HUES6 (cell line): ENCODE measurements around the gene DGKI.
A peak's percentile ranks its signal among the peaks of the same experiment; 100 is the strongest.

Source experiments
- H3K27ac ChIP-seq: 2 replicates; pipeline ENCODE4 v1.7.0; 2013; ENCODE audit warnings: low read depth, mild to moderate bottlenecking, low read length, inconsistent platforms
- H3K27me3 ChIP-seq: 2 replicates; pipeline ENCODE4 v1.6.1; 2013; ENCODE audit warnings: low read length; ENCODE audit not compliant: control insufficient read depth, insufficient read depth
- H3K36me3 ChIP-seq: 2 replicates; pipeline ENCODE4 v1.6.1; 2013; ENCODE audit warnings: low read length; ENCODE audit not compliant: control insufficient read depth, insufficient read depth
- H3K4me1 ChIP-seq: 2 replicates; pipeline ENCODE4 v1.6.1; 2013; ENCODE audit warnings: low read length; ENCODE audit not compliant: control insufficient read depth, insufficient read depth
- H3K4me3 ChIP-seq: 2 replicates; pipeline ENCODE4 v1.5.1; 2013; ENCODE audit warnings: low read depth, low read length
- H3K9ac ChIP-seq: one replicate; pipeline ENCODE4 v1.6.1; 2013; ENCODE audit warnings: mild to moderate bottlenecking, low read length
- H3K9me3 ChIP-seq: 2 replicates; pipeline ENCODE4 v1.6.1; 2013; ENCODE audit warnings: low read depth, low read length; ENCODE audit not compliant: control insufficient read depth, insufficient read depth

Gene DGKI

GRCh38 chr7:137668404-137668803 lies 178.4 kb downstream of the DGKI start:
- Histone ChIP-seq H3K27ac (no peak overlapping the region), H3K4me1 (peaks cover 14% of the 10 kb centered on the region), H3K4me3 (no peak overlapping the region), H3K27me3 (no peaks in the 10 kb centered on the region), H3K36me3 (no peaks in the 10 kb centered on the region), H3K9me3 (no peaks in the 10 kb centered on the region), H3K9ac (no peak overlapping the region)

- no peaks in the 10 kb centered on the region for H3K36me3 ChIP-seq
- peaks cover 11% of the 10 kb centered on the region; the same call in 1 of the 2 replicates for H3K4me1 ChIP-seq
- no peak overlapping the region for H3K9ac ChIP-seq
- H3K27me3 ChIP-seq = no peaks in the 10 kb centered on the region
- no peaks in the 10 kb centered on the region for H3K9me3 ChIP-seq
- no peak overlapping the region for H3K27ac ChIP-seq
- H3K4me3 ChIP-seq = no peak overlapping the region
These were observed 179.0 kb downstream of the DGKI start for GRCh38 chr7:137667633-137668387.

DNA sequence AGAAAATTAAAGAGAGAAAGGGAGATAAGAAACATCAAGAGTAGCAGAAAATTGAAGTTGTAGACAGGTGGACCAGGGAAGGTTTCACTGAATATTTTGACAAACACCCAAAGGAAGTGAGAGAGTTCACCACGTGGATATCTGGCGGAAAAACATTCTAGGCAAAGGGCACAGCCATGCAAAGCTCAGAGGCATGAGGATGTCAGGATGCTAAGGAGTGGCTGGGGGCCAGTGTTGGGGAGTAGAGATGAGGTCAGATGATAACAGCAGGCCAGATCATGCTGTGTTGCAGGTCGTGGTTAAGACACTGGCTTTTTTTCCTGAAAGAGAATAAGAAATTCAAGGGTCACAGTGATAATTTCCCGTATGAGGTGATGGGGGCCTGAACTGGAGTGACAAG lies 181.9 kb downstream of the DGKI start:
- Histone ChIP-seq H3K27ac (no peak overlapping the region), H3K27me3 (no peaks in the 10 kb centered on the region), H3K4me3 (no peak overlapping the region), H3K9ac (no peak overlapping the region), H3K4me1 (peaks cover 18% of the 10 kb centered on the region; the same call in 1 of the 2 replicates), H3K36me3 (no peaks in the 10 kb centered on the region), H3K9me3 (no peaks in the 10 kb centered on the region)

- H3K4me1 ChIP-seq = peaks cover 43% of the 10 kb centered on the region
These were observed 185.1 kb downstream of the DGKI start for GRCh38 chr7:137661634-137662033.

GRCh38 chr7:137658190-137658900 lies 188.4 kb downstream of the DGKI start:
- Histone ChIP-seq H3K4me1 (peaks cover 40% of the 10 kb centered on the region), H3K4me3 (peak overlapping the region; percentile 21), H3K27me3 (no peaks in the 10 kb centered on the region), H3K27ac (peak overlapping the region; percentile 47; the same call in 1 of the 2 replicates), H3K9ac (no peak overlapping the region), H3K36me3 (no peaks in the 10 kb centered on the region), H3K9me3 (no peaks in the 10 kb centered on the region)

More at GRCh38 chr7:137661634-137662033, 185.1 kb downstream of the DGKI start:
- Histone ChIP-seq H3K36me3 (no peaks in the 10 kb centered on the region), H3K9me3 (no peaks in the 10 kb centered on the region), H3K27ac (no peak overlapping the region), H3K9ac (no peak overlapping the region), H3K4me3 (no peak overlapping the region), H3K27me3 (no peaks in the 10 kb centered on the region)

GRCh38 chr7:137657476-137658189 lies 189.1 kb downstream of the DGKI start:
- H3K4me1 ChIP-seq = peaks cover 40% of the 10 kb centered on the region
- no peaks in the 10 kb centered on the region for H3K27me3 ChIP-seq
- no peak overlapping the region for H3K9ac ChIP-seq
- H3K9me3 ChIP-seq = no peaks in the 10 kb centered on the region
- peak overlapping the region; percentile 47; the same call in 1 of the 2 replicates for H3K27ac ChIP-seq
- H3K36me3 ChIP-seq = no peaks in the 10 kb centered on the region
- H3K4me3 ChIP-seq = peak overlapping the region; percentile 21; the same call in 1 of the 2 replicates

DNA sequence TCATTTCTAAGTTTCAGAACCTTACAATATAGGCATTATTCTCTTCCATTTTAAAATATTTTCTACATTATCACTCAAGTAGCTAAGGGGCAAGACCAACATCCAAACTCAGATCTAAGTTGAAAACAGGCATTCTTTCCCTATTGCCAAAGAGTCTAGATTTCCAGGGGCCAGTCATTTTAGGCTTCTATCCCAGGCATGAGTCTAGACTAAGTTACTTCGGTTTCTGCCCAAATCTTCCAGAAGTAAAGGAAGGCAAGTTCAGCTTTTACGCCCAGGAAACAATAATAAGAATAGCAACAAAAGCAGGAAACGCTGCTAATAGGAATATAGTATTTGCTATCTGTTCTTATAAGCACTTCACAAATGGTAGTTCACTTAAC lies 189.9 kb downstream of the DGKI start:
- Histone ChIP-seq H3K9me3 (no peaks in the 10 kb centered on the region), H3K4me3 (no peak overlapping the region), H3K4me1 (peaks cover 39% of the 10 kb centered on the region), H3K27me3 (no peaks in the 10 kb centered on the region), H3K36me3 (no peaks in the 10 kb centered on the region), H3K27ac (no peak overlapping the region), H3K9ac (no peak overlapping the region)

GRCh38 chr7:137656227-137656849 lies 190.4 kb downstream of the DGKI start:
- H3K4me3 ChIP-seq = no peak overlapping the region
- H3K36me3 ChIP-seq = no peaks in the 10 kb centered on the region
- H3K27ac ChIP-seq = no peak overlapping the region
- no peaks in the 10 kb centered on the region for H3K27me3 ChIP-seq
- H3K9me3 ChIP-seq = no peaks in the 10 kb centered on the region
- no peak overlapping the region for H3K9ac ChIP-seq
- peaks cover 34% of the 10 kb centered on the region for H3K4me1 ChIP-seq

DNA sequence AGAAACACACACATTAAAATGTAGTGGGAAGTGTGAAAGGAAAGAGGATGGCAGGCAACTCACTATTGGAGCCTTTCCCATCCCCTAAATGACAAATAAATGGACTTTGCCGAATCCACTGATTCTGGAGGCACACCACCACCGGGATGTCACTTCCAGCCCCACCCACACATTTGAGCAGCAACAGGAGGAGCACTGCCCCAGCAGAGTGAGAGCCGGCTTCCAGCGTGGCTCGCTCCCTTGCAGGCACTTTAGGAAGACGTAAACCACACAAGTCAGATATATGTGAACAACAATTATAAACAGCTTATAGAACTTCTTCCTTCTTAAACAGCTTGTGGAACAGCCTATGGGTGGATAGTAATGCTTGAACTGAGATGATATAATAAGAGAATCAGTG lies 191.0 kb downstream of the DGKI start:
- no peak overlapping the region for H3K27ac ChIP-seq
- H3K9ac ChIP-seq = no peak overlapping the region
- H3K36me3 ChIP-seq = no peaks in the 10 kb centered on the region
- H3K4me1 ChIP-seq = peaks cover 34% of the 10 kb centered on the region
- H3K4me3 ChIP-seq = no peak overlapping the region
- H3K9me3 ChIP-seq = no peaks in the 10 kb centered on the region
- no peaks in the 10 kb centered on the region for H3K27me3 ChIP-seq

DNA sequence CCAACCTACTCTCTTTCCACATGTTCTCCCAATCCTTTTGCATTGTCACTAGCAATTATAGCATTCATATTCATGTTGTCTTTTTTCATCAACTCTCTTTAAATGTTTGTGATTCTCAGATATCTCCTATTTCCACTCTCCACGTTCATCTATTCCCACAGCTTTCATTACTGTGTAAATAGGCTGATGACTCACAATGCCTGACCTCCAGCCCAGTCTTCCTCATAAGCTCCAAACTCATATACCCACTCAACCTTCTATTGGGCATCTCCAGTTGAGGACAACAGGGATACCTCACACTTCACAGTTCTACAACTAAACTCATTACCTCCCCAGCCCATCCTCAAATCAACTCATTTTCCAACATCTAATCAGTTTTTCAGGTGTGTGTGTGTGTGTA lies 194.1 kb downstream of the DGKI start:
- Histone ChIP-seq H3K27ac (no peak overlapping the region), H3K36me3 (no peaks in the 10 kb centered on the region)

More for the DNA sequence above, 194.1 kb downstream of the DGKI start:
- peaks cover 19% of the 10 kb centered on the region for H3K4me1 ChIP-seq
- no peaks in the 10 kb centered on the region for H3K9me3 ChIP-seq
- H3K4me3 ChIP-seq = no peak overlapping the region
- no peak overlapping the region for H3K9ac ChIP-seq
- H3K27me3 ChIP-seq = no peaks in the 10 kb centered on the region
